GM19395 (cell line): ENCODE measurements around the gene SGCG.
"Not testable (repeated sequence)": the region's sequence is repeated elsewhere in the genome, so short reads cannot be mapped to it uniquely, and the experiment has no call there.

ENCODE experiments used
- ATAC-seq: cut with Tn5 transposase; IDR thresholded peaks from one replicate; pipeline ENCODE4 v1.9.1; 2021; ENCODE audit warnings: mild to moderate bottlenecking, moderate library complexity; ENCODE audit not compliant: unreplicated experiment

SGCG gene, protein sequence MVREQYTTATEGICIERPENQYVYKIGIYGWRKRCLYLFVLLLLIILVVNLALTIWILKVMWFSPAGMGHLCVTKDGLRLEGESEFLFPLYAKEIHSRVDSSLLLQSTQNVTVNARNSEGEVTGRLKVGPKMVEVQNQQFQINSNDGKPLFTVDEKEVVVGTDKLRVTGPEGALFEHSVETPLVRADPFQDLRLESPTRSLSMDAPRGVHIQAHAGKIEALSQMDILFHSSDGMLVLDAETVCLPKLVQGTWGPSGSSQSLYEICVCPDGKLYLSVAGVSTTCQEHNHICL

DNA sequence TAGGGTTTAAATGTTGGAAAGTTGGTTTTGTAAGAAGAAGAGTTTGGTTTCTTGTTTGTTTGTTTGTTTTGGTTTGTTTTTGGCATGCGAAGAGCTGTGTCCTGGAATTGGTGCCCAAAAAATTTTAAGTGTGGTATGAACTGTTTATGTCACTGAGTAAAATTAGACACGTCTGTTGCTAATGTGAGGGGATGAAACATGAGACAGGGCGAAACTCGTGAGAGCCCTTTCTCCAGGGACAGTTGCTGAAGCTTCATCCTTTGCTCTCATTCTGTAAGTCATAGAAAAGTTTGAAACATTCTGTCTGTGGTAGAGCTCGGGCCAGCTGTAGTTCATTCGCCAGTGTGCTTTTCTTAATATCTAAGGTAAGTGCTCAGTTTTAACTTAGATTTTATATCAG is at the start of gene SGCG:
Gene SGCG, plus strand, starts transcription at position 269 of the 400 bp plus-strand sequence. CDS start 22,716 bp downstream, outside the sequence.
- ATAC-seq: no peak

DNA sequence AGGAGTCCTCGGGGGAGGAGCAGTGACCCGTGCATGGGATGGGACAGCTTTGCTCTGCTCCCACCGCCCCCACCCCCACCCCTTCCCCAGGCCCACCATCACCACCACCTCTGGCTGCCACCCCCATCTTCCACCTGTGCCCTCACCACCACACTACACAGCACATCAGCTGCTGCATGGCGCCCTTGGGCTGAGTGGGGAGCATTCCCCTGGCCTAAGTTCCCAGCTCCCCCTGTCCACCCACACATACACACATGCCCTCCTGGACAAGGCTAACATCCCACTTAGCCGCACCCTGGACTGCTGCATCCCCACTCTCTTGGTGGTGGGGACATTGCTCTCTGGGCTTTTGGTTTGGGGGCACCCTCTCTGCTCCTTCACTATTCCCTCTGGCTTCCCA is 46.2 kb upstream of the SGCG start:
- ATAC-seq: no peak

DNA sequence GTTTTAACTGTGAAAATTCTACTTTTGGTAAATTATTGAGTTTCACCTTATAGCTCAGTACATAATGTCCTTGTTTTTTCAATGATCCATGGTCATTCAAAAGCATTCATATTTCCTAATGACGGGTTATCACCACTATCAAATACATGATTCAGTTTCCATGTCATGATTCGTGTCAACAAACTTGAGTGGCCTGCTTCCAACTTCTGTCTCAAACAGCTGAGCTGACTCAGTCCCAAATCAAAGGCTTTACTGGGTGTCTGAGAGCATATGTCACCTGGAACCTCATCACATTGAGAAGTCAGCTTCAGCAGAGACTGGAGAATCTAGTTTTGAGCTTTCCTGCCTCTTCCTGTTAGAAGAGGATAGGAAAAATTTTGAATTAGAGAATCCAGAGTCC is 40.3 kb upstream of the SGCG start:
- ATAC-seq: no peak

DNA sequence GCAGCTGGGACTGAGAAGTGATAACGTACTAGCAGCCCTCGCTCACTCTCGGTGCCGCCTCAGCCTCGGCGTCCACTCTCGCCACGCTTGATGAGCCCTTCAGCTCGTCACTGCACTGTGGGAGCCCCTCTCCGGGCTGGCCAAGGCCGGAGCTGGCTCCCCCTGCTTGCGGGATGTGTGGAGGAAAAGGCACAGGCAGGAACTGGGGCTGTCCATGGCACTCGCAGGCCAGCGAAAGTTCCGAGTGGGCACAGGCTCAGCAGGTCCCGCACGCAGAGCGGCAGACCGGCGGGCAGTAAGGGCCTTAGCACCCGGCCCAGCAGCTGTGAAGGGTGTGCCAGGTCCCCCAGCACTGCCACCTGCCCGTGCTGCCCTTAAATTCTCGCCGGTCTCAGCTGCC is 38.8 kb upstream of the SGCG start:
- no peak for ATAC-seq

DNA sequence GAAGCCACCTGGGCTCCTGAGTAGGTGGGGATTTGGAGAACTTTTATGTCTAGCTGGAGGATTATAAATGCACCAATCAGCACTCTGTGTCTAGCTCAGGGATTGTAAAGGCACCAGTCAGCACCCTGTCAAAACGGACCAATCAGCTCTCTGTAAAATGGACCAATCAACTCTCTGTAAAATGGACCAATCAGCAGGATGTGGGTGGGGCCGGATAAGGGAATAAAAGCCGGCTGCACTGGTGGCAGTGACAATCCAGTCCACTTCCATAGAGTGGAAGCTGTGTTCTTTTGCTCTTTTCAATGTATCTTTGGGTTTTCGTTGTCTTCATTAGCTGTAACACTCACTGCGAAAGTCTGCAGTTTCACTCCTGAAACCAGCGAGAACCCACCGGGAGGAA is 38.2 kb upstream of the SGCG start:
- ATAC-seq: not testable (repeated sequence)

DNA sequence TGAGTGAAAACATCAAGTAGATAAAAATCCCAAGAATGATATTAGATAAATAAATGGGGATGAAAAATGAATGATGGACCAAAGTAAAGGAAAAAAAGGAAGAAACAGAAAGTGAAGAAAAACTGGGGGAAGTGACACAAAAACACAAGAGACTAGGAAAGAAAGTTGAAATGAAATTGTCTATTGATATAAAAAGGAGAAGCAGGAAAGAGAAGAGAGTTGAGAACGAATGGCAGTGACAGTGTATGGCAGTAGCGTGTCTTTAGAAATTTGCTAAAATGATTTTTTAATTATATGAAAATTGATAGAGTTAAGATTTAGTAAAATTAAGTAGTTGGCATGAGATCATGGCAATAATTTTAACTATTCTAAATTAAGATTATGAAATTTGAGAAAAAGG is 36.3 kb upstream of the SGCG start:
- no peak for ATAC-seq

DNA sequence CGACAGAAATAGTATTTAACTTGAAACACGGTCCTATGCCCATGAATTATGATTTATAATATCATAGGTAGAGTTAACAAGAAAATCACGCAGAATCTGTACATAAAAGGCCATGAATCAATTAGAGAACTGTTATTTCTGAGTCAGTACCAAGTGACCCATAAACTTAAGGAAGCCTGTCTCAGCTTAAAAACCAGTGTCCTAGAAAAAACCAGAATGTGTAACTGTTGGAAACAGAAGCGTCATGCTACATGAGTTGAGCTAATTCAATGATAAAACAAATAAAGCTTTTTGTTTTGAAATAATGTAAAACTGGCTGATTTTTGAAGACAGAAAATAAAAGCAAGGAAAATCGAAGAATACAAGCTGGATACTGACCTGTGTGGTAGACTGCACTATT is 34.8 kb upstream of the SGCG start:
- no peak for ATAC-seq

DNA sequence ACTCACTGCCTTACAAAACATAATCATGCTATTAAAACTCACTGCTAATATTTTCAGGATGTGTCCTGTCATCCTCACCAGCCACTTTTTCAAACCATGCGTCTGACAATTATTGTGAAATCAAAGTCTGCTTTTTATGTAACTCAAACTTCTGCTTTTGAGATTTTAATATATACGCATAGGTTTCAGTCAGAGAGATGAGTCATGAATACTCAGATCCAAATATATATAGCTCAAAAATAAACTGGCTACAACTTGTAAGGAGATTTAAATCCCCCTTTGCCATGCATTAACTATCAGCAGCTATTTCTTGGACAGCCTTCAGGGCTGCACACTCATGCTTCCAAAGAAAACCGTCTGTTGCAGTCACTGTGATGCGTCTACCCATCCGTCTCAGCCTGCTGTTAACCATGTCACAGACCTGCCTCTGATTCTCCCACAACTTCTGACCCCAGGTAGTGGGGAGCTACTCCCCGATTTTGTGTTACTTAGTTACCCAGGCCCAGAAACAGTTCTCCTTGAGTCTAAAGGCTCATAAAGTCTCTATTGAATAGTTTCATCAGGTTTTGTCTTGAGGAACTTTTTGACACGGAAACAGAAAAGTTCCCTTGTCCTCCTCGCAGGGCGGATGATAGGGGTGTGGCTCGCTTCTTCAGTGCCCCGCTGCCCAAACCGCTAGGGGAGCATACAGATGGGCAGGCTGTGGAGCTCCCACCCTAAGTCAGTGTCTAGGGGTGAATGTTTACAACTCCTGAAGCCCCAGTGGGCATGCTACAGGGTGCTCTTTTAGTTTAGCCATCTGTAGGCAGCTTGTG is 33.8 kb upstream of the SGCG start:
- ATAC-seq: no peak

DNA sequence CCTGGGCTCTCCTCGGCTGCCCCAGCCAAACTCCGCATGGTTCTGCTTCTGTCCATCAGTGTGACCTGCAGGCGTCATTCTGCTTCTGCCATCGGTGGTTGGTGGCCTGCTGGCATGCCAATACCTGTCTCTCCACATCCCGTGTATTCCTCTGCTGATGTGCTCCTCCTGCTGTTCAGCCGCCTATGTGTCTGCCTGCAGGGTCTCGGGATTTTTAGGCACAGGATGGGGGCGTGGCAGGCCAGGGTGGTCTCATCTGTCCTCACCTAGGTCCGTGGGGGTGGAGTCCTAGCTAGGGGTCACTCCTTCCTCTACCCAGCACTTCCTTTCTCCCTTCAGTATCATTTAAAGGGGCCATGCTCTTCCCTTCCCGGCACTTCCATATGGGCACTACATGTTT is 33.0 kb upstream of the SGCG start:
- ATAC-seq: no peak

DNA sequence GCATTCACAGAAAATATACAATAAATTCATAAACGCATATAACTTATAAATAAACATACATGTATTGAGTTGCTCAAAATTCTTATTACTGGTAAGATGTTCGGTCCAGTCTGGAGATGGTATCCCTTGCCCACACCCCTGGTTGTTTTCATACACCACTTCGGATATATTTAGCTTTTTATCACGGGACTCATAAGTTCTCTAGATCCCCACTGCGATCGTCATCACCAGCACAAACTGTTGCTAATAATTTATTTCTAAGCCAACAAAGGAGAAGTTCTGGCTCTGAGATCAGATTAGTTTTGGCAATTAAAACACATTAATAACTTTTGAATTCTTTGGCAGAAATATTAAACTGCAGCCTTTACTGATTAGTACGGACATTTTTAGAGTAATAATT is 23.0 kb upstream of the SGCG start:
- no peak for ATAC-seq

DNA sequence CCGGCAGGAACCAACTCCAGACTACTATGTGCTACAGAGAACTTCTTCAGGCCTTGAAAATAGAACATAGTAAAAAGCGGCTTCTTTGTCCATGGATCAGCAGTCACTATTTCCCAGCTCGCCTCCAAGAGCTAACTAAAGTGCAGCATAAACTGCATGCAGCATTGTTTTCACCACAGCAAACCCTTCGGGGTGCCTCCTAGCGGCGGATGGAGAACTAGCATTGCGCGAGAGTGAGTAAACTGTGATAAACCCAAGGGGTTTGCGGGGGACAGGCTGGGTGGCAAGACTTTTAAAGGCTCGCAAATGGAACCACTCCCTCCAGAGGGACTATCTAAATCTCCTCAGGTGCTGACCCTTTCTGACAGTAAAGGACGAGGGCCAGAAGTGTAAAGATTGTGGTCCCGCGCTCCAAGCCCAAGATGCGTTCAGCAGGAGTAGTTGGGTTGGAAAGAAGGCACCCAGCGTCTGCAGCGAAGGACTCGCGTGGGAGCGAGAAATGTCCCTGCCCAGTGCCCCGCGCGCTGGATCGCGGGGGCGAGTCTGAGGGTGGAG is 21.5 kb upstream of the SGCG start:
- ATAC-seq: no peak

DNA sequence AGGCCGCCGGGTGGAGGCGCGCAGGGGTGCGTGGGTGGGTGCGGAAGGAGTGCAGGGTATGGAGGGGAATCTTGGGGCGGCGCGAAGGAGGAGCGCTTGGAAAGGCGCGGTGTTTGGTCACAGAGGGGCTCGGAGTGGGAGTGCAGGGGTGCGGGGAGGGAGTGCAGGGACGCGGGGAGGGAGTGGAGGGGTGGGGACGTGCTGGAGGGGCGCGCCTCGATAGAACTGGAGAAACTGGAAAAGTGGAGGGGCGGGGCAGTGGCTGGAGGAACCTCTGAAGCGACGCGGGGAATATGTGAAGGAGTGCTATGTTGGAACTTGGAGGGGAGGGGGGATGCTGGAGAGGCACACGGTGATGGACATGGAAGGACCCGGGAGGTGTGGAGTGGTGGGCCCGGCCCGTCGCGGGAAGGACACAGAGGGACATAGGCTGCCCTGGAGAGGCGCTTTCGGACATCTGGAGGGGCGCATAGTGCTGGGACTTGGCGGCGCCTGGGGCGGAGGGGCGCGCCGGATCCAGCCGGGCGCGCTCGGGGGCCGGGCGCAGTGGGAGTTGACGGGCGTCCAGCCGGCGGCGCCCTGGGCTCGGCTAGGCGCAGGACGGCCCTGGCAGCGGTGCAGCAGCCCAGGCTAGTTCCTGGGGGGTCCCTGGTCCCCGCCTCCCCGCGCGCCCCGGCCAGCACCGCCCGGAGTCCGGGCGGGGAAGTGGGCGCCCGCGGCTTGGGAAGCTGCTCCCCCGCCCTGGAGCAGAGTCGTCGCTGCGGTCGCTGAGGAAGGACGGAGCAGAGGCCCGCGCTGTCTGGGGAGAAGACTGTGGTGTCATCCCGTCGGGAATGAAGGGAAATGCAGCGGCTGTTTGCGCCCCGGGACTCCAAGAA is 20.8 kb upstream of the SGCG start:
- ATAC-seq: no peak

DNA sequence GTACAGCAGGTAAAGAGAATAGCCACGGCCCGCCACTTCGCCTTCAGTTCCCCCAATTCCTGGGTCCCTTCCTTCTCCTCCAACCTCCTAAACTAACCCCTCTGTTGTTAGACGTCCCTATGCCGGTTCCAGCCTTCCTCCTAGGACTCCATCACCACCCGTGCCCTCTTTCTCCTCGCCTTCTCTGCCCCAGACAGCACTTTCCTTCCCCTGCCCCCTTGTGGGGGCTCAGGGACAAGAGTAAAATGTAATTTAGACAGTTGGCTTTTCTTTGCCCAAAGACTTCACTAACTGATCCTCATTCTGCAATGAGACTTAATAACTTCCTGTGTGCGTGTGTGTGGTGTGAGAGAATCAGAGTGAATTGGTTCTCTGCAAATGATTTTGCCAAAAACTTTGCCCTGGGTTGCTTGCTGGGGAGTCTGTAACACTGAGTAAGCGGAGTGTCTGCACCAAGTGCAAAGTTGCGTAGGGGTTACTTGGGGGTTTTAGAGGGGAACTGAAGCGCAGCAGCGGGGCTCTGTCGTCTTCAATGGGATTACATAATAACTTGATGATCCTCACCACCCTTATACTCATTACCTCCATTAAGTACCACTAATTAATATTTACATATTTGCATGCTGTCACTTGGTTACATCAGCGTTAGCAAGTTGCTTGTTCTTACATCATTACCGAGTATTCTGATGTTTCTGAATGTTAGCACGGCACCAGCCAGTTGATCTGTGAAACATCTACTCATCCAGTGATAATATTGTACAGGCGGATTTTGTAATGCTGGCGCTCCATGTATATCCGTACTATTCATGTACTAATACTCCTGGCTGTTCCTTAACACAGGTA is 19.9 kb upstream of the SGCG start:
- ATAC-seq: no peak

DNA sequence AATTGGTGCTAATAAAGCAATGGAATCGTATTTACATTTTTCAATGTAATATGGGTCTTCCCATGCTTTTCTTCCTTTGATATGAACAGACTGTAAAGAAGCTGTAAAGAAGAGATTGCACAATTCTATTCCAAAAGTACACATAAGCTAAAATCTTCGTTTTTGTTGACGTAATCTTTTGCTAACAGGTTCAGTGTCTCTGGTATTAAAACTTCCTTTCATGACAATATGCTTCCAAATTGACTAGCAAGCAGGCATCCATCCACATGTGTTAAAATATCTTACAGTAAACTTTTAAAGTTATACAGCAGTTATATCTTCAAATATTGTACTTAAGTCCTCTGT is 19.3 kb upstream of the SGCG start:
- no peak for ATAC-seq

DNA sequence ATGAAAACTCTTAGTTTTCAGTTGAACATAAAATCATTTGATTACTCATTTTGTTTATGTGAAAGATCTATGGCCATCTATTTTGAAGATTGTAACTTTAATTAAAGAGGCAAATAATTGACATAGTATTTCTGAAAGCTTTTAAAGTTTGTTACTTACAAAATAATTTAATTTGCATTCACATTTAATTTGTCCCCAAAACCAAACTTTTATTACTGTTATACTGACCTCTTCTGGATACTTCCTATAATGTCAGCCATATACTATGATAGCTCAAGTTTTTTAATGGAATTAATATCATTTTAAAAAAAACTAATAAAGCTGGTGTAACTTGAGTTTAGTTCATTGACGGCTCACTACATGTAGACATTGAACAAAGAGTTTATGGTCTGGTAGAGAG is 4.9 kb upstream of the SGCG start:
- no peak for ATAC-seq

DNA sequence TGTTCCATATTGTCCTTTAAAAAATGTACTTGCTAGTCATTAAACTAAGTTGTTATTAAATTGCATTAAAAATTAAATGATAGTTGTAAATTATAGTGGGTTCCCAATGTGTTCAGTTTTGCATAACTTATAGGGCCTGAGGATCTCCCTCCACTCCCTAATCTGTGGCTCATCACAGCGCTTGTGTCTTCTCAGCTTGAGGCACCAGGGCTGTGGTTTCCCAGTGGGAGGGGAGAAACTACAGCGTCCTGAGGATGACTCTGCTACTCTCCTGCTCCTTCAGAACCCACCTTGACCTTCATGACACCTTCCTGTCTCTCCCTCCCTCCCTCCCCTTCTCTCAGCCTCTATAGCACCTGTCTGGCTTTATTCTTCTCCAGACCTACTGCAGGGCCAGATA is 1.4 kb downstream of the SGCG start:
- no peak for ATAC-seq

DNA sequence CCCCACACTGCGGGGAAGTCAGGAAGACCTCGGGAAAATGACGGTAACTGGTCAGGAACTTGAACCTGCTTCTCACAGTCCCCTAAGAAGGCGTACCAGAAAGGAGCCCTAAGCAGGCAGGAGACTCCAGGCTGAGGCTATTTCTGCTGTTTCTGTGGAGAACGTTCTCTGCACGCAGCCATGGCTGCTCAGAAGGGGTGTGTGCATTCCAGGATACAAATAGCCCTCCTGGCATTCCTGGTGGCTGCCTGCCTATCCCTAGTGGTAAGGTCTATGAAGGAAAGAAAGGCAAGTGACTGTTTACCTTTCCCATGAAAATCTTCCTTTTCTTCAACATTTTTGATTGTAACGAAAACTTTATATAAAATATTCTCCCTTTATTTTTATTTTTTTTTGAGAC is 2.5 kb downstream of the SGCG start:
- ATAC-seq: no peak

DNA sequence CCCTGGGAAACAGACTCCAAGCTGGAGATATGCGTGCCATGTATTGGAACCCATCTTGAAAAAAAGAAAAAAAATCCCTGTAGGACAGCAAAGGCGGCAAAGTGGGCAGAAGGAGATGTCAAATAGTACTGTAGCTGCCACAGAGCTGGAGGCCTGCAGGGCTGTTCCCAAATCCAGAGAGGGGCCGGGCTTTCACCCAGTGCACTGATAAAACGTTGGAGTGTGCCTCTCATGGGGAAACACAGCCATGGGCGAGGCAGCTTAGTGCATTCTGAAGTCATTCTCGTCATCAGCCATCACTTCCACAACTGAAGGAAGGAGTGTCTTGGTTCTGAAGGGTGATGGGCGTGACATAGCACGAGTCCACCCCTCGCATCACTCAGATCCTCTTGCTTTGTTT is 4.8 kb downstream of the SGCG start:
- no peak for ATAC-seq

DNA sequence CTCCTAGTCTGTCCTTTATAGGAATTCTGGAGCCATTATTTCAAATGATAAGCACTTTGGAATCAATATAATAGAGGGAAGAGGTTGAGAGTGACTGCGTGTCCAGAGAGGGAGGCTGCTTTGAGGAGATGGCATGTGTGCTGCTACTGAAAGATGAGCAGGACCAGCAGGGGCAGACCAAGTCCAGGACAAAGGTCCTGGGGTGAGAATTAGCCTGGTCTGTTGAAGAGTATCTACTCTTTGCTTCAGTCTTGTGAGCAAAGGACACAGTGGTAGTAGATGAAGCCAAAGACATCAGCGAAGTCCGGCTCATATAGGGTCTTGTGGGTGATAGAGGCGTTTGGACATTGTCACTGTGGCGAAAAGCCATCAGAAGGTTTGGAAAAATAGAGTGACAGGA is 21.1 kb downstream of the SGCG start:
- no peak for ATAC-seq

DNA sequence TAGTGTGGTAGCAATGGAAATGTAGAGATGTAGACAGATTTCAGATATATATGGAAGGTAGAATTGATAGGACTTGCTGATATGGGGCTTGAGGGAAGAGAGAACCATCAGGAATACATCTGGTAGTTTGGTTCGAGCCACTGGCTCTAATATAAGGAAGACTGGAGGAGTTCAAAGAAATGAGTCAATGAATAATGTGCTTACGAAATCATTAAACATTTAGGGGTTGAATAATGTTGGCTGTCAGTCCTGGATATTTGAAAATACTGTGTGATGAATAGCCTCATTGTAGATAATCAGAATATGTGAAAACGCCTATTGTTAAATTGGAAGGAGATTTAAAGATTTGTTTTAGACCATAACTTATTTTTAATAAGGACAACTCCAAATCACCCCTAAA is 21.6 kb downstream of the SGCG start:
- no peak for ATAC-seq

DNA sequence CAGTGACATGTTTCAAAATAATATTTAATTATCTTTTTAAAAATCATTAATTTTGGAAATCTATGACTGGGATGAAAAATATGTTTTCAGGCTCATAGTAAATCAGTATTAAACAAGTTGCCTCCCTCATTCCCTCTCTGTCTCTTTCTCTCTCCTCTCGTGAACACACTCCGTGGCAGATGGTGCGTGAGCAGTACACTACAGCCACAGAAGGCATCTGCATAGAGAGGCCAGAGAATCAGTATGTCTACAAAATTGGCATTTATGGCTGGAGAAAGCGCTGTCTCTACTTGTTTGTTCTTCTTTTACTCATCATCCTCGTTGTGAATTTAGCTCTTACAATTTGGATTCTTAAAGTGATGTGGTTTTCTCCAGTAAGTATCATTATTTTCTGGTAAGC is 22.7 kb downstream of the SGCG start:
- ATAC-seq: no peak
